ENCODE measurements around the gene TRIM46. TPM values are rescaled to one million over a fixed set of nuclear protein-coding genes. Genes with fewer than 3 reads are reported as not detected.

TRIM46 gene
- total RNA-seq, 1 donor from 2014 or later: 20.1 TPM

GRCh38 chr1:155184351-155184811, 10.7 kb downstream of the TRIM46 start:
- intact Hi-C loops (cut with micrococcal nuclease): no loop called here

- intact Hi-C loops (cut with micrococcal nuclease): no loop called here
These were observed 11.5 kb downstream of the TRIM46 start for GRCh38 chr1:155184835-155185782.

DNA sequence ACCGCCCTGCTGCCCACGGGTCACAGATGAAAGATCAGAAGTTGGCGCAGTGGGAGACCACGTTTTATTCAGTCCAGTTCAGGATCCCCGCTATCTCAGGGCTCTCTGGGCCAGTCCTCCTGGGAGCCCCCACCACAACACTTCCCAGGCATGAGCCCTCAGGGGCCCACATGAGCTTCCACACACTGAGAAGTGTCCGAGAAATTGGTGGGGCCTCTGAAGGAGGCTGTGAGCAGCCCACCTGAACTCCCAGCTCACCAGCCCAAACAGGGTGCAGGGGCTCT, 12.1 kb downstream of the TRIM46 start:
- intact Hi-C loops (cut with micrococcal nuclease): no loop called here

GRCh38 chr1:155186067-155186793, 12.6 kb downstream of the TRIM46 start:
- intact Hi-C loops (cut with micrococcal nuclease): no loop called here

DNA sequence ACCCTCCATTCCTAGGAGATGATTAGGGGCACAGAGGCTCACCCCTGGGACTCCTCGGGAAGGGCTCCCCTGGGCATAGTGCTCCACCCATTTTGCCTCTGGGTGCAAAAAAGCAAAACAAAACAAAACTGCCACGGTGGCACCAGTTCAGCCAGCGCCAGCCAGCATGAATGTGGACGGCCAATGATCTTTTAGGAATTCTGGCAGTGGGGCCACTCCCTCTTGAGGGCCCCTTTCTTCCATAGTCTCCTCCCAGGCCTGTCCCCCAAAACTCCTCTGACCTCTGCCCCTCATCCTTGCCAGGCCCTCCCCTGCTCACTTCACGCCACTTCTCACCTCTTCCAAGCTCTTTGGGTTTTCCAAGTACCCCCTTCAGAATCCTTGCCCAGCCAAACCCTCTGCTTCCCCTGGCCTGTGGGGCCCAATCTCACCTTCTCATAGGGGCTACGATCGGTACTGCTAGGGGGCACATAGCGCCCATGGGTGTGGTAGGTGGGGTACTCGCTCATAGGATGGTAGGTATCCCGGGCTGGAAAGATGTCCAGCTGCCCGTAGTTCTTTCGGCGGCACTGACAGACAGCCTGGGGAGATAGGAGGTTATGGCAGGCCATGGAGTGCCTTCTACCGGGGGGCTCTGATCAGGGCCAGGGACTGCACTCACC, 13.3 kb downstream of the TRIM46 start:
- intact Hi-C loops (cut with micrococcal nuclease): no loop called here

DNA sequence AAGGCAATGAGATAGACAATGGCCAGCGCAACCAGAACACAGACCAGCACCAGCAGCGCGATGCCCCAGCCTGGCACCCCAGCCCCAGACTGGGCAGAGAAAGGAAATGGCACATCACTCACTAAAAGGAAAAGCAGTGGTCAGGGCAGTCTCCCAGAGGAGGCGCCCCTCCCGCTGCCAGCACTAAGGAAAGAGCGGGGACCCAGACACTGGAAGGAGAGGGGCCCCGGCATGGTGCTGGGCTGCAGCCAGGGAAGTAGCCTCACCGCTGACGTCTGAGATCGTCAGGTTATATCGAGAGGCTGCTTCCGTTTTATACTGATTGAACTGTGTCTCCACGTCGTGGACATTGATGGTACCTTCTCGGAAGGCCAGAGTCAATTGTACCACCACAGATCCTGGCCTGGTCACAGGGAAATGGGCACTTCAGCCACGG, 13.8 kb downstream of the TRIM46 start:
- intact Hi-C loops (cut with micrococcal nuclease): no loop called here

DNA sequence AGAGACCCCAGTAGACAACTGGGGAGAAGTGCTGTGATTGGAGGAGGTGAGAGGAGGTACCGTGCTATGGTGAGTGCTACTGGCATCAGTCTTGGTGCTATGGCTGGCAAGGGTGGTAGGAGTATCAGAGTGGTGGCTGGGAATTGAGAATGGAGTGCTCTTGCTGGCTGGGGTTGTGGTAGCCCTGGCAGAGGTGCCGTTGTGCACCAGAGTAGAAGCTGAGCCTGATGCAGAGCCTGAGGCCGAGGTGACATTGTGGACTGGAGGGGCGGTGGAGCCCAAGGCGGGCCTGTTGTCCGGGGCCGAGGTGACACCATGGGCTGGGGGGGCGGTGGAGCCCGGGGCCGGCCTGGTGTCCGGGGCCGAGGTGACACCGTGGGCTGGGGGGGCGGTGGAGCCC, 14.6 kb downstream of the TRIM46 start:
- intact Hi-C loops (cut with micrococcal nuclease): no loop called here

DNA sequence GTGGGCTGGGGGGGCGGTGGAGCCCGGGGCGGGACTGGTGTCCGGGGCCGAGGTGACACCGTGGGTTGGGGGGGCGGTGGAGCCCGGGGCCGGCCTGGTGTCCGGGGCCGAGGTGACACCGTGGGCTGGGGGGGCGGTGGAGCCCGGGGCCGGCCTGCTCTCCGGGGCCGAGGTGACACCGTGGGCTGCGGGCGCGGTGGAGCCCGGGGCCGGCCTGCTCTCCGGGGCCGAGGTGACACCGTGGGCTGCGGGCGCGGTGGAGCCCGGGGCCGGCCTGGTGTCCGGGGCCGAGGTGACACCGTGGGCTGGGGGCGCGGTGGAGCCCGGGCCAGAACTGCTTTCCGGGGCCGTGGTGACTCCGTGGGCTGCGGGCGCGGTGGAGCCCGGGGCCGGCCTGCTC, 16.3 kb downstream of the TRIM46 start:
- intact Hi-C loops (cut with micrococcal nuclease): loop anchor here (5.0 kb wide), 2 partner anchors 183 to 1317 kb away; no protein-coding TSS in a partner anchor

DNA sequence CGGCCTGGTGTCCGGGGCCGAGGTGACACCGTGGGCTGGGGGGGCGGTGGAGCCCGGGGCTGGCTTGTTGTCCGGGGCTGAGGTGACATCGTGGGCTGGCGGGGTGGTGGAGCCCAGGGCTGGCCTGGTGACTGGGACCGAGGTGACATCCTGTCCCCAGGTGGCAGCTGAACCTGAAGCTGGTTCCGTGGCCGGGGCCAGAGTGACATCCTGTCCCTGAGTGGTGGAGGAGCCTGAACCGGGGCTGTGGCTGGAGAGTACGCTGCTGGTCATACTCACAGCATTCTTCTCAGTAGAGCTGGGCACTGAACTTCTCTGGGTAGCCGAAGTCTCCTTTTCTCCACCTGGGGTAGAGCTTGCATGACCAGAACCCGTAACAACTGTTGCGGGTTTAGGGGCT, 18.3 kb downstream of the TRIM46 start:
- intact Hi-C loops (cut with micrococcal nuclease): loop anchor here (5.0 kb wide), 2 partner anchors 185 to 1315 kb away; no protein-coding TSS in a partner anchor

DNA sequence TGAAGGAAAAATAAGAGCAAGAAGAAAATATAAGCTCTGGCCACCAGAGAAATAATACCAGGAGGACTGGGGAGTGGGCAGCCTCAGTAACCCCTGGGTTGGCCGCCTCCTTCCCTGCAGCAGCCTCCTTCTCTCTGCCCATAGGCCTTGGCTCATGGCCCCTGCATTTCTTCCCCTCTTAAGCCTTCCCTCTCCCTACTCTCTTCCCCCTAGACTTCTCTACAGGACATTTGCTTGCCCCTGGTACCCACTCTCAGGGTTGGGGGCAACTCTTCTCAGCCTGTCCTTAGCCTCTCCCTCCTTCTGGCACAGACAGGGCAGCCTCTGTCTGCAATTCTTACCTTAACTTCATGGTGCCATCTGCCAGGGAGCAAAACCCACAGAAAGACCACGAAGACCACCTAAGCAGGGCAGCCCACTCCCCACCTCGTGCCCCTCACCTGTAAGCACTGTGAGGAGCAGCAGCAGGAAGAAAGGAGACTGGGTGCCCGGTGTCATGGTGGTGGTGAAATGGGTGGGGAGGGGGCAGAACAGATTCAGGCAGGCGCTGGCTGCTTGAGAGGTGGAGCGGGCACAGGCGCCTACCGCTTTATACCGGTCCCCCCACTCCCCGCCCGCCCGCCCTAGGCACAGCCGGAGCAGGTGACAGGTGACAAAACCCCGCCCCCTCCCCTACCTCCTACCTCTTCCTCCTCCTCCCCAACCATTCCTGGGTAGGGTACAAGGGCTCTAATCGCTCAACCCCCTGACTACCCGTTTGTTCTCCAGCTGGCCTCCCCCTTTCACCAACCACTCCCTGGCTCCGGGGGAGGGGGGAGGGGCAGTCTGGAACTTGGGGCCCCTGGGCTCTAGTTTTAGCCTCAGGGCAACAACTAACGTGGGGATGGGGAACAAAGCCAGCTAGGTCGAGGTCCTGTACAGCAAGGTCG, 19.0 kb downstream of the TRIM46 start:
- intact Hi-C loops (cut with micrococcal nuclease): loop anchor here (1.0 to 5.0 kb wide), 4 partner anchors 16 to 1315 kb away; partner anchors contain the start of gene FDPS

GRCh38 chr1:155193275-155193990, 19.8 kb downstream of the TRIM46 start:
- intact Hi-C loops (cut with micrococcal nuclease): loop anchor here (1.0 to 5.0 kb wide), 4 partner anchors 17 to 1314 kb away; partner anchors contain the start of gene FDPS

GRCh38 chr1:155193991-155194240, 20.3 kb downstream of the TRIM46 start:
- intact Hi-C loops (cut with micrococcal nuclease): loop anchor here (1.0 to 5.0 kb wide), 10 partner anchors 12 to 1313 kb away; partner anchors contain the start of genes CLK2, FDPS and YY1AP1

DNA sequence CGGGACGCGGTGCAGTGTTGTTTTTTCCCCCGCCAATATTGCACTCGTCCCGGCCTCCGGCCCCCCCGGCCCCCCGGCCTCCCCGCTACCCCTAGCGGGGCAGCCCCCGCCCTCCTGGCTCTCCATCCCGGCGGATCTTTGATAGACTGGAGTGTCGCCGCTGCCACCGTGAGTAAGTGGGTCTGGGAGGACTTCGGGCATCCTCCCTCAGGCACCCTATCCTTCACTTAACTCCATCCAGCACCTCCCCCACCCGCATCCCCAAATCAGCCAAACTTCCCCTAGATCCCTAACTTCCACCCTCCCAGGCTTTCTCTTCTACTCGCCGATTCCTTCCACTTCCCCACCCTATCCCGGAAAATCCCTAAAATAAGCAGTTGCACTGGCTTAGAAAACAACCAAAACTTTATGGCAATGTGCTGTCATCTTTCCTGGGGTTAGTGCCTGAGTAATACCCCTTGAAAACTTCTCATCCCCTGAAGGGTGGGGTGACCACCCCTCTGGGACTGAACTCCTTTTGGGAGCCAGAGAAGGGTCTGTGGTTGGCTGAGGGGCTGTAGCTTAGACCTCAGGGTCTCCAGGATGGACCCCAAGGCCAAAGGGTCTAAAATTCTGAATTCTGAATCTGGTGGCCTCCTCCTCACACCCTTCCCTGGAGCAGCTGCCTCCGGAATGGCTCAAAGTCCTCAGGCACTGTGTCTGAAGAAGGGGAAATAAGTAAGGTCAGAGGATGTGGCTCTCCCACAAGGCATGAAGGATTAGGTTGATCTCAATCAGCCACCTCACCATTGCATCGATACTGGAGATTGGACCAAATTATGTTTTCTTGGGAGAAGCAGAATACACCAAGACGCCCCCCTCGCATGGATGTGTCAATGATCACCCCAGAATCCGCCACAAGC, 21.8 kb downstream of the TRIM46 start:
- intact Hi-C loops (cut with micrococcal nuclease): loop anchor here (2.0 kb wide), 1 partner anchor 129 kb away; no protein-coding TSS in a partner anchor

GRCh38 chr1:155196103-155196892, 22.6 kb downstream of the TRIM46 start:
- intact Hi-C loops (cut with micrococcal nuclease): no loop called here

DNA sequence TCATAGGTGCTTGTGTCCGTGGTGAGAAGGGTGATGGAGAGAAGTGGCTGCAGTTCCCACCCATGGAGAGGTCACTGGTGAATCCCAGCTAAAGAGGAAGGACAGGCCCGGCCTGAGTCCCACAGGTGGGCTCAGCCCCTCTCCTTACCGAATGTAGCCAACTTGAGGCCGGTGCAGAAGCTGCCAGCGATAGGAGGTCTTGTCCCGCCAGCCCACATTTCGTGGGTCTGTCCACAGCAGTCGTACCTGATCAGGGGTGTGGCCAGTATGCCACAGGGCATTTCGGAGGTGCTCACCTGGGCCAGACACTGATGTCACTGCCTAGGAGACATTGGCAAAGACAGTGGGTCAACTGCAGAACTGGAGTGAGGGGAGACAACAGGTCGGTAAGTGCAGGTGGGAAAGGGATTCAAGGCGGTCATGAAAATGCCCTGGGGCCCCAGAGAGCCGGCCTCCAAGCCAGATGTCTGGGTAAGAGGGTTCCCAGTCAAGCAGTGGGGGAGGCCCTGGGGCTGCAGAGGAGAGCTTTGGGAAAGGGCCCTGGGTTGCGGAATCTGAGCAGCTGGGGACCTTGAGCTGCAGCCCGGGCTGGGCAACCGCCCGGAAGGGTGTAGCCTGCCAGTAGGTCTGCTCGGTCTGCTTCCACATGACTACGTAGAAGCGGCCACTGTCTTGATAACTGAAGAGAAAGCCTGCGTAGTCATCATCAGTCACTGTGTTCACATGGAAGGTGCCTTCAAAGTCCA, 23.4 kb downstream of the TRIM46 start:
- intact Hi-C loops (cut with micrococcal nuclease): no loop called here

- intact Hi-C loops (cut with micrococcal nuclease): no loop called here
These were observed 24.4 kb downstream of the TRIM46 start for GRCh38 chr1:155197901-155198546.

DNA sequence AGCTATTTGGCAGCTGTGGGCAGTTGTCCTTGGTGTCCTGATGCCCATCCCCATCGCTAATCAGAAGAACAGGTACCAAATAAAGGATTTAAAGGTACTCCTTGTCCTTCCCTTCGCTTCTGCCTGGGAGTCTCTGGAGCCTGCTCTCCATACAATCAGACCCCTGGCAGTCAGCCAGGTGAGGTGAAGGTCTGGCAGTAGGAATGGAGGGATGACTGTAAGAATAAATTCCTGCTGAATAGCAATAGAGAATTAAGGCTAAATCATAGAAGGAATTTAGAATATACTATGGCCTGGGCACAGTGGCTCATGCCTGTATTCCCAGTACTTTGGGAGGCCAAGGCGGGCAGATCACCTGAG, 24.9 kb downstream of the TRIM46 start:
- intact Hi-C loops (cut with micrococcal nuclease): no loop called here
